Iris pigment epithelial cell (primary cell): ENCODE measurements around the gene MORF4L1.
A peak's percentile ranks its signal among the peaks of the same experiment; 100 is the strongest.
"Not testable (repeated sequence)": the region's sequence is repeated elsewhere in the genome, so short reads cannot be mapped to it uniquely, and the experiment has no call there.

ENCODE experiments used
- DNase-seq: peaks from one replicate; pipeline ENCODE4 v3.0.0-alpha.2; 2011; ENCODE audit warnings: low read depth

Gene MORF4L1, protein sequence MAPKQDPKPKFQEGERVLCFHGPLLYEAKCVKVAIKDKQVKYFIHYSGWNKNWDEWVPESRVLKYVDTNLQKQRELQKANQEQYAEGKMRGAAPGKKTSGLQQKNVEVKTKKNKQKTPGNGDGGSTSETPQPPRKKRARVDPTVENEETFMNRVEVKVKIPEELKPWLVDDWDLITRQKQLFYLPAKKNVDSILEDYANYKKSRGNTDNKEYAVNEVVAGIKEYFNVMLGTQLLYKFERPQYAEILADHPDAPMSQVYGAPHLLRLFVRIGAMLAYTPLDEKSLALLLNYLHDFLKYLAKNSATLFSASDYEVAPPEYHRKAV

DNA sequence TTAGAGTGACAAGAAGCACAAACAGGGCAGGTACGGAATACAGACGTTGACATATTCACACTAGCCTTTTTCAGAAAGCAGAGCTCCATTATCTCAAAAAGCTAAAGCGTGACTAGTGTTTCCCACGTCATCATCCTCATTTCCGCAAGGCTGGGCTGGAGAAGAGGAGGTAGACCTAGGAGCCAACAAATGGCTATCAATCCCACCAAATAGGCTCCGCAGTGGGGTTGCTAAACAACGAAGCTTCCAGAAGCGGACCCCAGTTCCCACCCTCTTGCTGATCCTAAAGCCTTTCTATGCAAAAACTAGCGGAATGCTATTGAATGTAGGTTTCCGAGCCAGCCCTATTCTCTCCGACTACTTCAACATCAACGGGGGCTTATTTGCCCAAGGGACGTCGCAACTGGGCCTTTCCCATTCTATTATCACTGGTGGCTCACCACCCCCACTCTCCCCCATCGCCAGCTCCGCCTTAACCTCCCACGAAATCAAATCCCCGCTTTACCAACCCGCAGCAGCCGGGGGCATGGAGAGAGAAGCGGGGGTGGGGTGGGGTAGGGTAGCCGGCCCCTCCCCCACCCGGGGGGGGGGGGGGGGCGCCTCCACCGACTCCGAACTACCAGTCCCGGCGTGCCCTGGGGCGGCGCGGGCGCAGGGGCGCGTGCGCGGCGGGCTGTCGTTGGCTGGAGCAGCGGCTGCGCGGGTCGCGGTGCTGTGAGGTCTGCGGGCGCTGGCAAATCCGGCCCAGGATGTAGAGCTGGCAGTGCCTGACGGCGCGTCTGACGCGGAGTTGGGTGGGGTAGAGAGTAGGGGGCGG, at the start of gene MORF4L1:
Gene MORF4L1 (plus strand): TSS at position 736 of the 817 bp plus-strand sequence. CDS start 128 bp downstream, outside the sequence.
- peak; percentile 96 for DNase-seq

DNA sequence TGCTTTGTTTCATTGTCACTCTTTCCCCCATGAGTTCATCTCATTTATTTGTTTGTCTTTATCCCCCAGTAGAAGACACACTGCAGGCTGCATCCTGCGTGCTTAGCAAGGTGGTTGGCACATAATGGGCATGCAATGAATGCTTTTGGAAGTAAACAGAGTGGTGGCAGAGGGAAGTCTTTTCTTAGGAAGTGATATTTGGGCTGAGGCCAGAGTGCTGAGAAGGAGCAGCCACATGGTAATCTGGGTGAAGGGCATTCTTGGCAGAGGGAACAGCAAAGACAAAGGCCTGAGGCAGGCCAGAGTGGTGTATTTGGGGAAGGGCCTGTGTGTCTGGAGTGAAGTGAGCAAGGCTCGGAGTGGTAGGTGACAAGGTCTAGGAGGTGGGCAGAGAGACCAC, 43.8 kb upstream of the MORF4L1 start:
- no peak for DNase-seq

DNA sequence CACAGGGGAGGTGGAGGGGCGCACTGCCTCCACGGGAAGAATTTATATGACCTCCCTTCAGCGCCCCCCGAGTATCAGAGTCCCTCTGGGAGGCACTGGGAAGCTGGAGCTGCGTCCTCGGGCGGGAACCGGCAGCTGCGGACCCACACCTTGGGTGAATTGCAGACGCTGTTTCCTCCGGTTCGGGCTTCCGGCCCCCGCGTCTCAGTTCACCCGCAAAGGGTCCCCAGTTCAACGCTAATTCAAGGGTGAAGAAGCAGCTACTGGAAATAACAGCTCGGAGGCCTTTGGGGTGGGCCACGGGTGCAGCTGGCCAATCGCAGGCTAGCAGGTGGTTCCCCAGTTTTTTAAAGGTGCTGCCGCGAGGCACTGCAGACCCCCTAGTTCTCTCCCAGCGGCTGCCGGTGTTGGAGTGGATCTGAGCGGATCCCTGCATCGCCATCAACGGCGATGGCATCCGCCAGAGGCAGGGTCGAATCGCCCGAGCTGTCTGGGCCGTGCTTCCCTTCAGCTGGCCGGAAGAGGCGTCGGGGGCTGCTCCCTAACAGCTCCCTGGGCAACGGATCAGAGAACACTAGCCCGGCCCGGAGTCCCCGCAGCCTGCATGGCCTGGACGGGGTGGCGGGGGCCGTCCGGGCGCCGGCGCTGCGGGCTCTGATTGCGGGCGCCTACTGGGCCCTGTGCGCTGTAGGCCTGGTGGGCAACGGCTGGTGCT, 42.0 kb upstream of the MORF4L1 start:
- no peak for DNase-seq

DNA sequence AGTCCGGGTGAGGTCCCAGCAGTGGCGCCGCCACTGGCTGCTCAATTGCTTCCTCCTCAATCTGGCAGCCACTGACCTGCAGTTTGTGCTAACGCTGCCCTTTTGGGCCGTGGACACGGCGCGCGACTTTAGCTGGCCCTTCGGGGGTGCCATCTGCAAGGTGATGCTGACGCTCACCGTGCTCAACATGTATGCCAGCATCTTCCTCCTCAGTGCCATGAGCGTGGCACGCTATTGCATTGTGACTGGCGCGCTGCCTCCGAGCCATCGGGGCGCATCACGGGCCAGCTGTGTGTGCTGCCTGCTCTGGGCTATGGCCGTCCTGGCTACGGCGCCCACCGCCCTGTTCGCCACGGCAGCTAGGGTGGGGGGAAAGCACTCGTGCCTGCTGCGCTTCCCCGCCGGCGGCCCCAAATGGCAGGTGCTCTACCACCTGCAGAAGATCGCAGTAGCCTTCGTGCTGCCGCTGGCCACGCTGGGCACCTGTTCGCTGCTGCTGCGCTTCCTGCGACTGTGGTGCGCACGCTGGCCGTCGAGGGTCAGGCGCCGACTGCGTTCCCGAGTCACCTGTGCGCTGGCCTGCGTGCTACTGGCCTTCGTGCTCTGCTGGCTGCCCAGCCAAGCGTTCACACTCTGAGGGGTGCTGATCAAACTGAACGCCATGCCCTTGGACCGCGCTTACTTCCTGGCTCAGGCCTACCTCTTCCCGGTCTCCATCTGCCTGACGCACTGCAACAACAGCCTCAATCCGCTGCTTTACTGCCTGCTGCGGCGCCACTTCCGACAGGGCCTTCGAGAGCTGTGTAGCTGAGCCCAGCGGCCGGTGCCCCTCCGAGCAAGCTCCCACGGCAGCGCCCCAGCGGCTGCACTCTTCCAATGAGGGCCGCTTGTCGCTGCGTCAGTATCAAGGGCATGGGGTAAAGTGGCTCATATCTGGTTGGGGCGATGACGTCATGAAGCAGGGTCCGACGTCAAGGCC, 41.2 kb upstream of the MORF4L1 start:
- no peak for DNase-seq

DNA sequence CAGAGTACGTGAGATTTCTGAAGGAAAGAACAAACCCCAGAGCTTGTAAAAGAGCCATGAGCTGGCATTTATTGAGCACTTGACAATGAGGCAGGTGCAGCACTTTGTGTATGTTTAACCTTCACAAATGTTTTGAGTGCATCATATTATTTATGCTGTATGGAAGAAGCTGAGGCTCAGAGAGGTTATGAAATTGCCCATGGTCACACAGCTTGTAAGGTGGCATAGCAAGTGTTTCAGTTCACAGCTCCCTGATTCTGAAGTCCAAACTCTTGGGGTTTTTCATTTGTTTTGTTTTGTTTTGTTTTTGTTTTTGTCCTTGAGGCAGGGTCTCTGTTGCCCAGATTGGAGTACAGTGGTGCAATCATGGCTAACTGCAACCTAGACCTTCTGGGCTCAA, 36.4 kb upstream of the MORF4L1 start:
- no peak for DNase-seq

DNA sequence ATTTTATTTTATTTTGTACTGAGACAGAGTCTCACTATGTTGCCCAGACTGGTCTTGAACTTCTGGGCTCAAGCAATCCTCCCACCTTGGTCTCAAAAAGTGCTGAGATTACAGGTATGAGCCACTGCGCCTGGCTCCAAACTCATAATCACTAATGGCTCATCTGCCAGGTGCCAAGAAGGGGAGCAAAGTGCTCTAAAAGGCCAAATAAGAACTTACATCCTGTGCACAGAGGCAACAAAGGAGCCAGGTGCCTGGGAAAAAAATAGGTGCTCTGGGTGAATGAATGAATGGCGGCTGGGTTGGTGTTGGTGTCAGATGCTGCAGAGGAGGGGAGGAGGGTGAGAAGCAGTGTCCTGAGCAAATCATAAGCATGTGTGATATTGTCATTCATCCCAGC, 35.6 kb upstream of the MORF4L1 start:
- no peak for DNase-seq

DNA sequence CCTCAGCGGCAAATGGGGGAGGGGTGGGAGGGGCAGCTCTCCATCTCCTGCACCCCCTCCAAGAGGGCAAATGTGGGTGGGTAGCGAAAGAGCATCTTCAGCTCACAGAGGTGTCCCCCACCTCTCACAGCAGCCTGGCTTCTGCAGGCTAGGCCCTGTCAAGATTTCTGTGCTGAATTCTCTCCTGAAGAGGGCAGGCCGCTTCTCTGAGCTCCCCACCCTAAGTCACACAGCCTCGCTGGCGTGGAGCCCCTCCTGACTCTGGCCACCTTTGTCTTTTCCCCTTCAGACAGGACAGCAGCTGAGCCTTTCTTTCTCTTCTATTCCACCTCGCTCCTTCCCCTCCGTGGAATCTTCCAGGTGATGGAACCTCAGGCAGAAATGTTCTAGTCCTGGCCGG, 35.1 kb upstream of the MORF4L1 start:
- no peak for DNase-seq

DNA sequence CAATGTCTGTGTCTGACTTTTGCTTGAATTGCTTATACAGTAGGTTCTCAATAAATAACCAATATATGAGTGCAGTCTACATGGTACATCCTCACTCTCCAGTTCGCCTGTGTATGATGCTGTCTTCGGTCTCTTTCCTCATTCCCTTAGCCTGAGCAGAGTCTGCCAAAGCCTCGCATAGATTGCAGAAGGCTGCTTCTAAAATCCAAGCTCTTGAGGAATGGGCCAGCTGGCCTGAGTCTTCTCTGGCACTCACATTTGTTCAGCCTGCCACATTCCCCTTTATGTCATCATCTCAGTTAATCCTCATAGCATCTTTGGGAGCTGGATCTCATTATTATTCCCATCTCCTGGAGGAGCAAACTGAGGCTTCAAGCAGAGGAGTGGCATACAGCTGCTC, 34.2 kb upstream of the MORF4L1 start:
- DNase-seq: no peak

DNA sequence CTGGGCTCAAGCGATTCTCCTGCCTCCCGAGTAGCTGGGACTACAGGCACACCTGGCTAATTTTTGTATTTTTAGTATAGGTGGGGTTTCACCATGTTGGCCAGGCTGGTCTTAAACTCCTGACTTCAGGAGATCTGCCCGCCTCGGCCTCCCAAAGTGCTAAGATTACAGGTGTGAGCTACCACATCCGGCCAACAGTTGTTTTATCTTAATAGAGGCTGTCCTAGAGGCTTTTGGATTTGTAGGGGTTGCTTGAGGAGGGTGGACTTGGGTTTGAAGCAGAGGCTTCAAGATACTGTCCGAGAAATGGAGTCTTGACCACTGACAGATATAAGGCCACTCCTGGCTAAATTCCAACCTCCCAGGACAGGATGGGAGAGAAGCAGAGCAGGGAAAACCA, 33.5 kb upstream of the MORF4L1 start:
- DNase-seq: not testable (repeated sequence)

DNA sequence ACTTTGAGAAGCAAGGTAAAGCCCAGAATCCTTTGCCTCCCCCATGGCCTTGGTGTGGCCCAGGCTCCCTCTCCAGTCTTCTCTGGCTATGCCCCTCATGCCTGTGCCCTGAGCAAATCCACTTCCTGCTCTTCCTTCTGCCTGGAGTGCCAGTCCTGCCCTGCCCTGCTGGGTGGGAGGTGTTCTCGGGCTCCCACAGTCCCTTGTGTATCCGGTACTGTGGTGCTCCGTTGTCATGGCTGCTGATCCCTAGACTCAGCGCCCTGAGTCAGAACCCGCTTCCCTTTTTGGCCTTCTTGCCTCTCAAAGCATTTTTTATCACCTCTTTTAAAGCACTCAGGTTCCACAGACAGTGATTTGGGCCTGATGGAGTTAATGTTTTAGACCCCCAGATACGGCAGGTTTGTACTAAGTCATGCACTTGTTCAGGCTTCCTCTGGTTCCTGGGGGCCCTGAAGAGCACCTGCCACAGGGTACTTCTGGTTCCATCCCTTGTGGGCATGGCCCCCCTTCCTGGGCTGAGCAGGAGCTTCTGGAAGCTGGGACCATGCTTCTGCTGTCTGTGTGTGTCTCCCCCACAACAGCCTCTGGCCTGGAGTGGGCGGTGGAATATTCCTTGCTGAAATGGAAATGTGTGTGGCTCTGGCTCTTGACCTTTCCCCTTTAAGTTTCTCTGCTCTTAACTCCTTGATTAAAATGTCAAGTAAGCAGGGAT, 31.9 kb upstream of the MORF4L1 start:
- peak; percentile 37 for DNase-seq

DNA sequence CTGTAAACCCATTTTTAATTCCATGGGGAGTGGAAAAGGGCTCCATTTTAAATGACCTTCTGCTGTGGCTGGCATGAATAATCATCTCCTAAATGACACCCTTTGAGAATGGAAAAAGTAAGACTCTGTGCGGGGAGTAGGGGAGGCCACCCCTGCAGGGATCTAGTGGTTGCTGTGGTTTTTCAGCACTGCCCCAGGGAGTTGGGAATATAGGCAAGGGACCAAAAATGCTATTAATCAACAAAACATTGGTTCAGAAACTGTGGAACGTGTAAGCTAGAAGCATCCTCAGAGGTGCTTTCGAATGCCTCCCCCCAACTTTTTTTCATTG, 31.3 kb upstream of the MORF4L1 start:
- DNase-seq: no peak

DNA sequence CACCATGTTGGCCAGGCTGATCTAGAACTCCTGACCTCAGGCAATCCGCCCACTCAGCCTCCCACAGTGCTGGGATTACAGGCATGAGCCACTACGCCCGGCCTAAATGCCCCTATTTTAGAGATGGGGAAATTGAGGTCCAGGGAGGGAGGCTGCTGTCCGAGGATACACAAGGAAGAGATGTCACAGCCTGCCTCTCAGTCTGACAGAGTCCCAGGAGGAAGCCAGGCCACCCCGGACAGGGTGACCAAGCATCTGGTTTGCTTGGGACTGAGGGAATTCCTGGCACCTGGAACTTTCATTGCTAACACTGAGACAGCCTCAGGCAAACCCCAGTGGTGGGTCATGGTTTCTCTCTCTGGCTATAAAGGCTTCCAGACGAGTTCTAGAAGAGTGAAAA, 30.8 kb upstream of the MORF4L1 start:
- DNase-seq: no peak

DNA sequence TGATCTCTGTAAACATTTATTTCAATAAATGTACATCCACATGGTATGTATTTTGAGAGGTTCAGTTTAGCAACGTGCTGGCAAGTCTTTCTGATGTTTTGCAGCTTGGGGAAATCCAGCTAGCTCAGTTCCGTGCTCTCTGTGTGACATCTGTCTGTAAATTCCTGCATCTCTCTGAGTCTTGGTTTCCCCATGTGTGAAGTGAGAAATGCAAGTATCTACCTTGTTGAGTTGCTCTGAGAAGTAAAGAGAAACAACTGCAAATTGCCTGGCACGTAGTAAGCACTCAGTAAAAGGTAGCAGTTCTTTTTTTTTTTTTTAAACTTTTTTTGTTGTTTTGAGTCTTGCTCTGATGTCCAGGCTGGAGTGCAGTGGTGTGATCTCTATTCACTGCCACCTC, 30.2 kb upstream of the MORF4L1 start:
- no peak for DNase-seq

DNA sequence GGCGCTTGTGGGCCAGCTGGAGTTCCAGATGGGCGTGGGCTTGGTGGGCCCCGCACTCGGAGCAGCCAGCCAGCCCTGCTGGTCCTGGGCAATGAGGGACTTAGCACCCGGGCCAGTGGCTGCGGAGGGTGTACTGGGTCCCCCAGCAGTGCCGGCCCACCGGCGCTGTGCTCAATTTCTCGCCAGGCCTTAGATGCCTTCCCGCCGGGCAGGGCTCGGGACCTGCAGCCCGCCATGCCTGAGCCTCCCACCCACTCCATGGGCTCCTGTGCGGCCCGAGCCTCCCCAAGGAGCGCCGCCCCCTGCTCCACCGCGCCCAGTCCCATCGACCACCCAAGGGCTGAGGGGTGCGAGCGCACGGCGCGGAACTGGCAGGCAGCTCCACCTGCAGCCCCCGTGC, 25.8 kb upstream of the MORF4L1 start:
- DNase-seq: not testable (repeated sequence)

DNA sequence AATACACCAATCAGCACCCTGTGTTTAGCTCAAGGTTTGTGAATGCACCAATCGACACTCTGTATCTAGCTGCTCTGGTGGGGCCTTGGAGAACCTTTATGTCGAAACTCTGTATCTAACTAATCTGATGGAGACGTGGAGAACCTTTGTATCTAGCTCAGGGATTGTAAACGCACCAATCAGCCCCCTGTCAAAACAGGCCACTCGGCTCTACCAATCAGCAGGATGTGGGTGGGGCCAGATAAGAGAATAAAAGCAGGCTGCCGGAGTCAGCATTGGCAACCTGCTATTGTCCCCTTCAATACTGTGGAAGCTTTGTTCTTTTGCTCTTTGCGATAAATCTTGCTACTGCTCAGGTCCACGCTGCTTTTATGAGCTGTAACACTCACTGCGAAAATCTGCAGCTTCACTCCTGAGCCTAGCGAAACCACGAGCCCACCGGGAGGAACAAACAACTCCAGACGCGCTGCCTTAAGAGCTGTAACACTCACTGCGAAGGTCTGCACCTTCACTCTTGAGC, 25.2 kb upstream of the MORF4L1 start:
- not testable (repeated sequence) for DNase-seq

DNA sequence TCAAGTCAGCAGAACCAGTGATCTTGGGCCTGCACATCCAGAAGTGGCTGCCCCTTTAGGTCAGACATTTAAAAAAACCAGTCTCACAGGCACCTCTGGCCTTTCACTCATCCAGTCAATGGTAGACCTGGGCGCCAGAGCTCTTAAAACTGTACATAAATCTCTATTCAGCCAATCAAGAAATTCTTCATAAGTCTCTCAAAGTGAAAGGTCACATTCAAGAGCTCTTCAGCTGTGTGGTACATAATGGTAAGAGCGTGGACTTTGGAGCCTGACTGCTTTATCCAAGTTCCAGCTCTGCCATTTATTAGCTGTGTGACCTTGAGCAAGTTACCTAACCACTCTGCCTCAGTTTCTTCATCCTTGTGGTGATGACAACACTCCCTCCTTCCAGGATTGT, 22.3 kb upstream of the MORF4L1 start:
- DNase-seq: no peak

DNA sequence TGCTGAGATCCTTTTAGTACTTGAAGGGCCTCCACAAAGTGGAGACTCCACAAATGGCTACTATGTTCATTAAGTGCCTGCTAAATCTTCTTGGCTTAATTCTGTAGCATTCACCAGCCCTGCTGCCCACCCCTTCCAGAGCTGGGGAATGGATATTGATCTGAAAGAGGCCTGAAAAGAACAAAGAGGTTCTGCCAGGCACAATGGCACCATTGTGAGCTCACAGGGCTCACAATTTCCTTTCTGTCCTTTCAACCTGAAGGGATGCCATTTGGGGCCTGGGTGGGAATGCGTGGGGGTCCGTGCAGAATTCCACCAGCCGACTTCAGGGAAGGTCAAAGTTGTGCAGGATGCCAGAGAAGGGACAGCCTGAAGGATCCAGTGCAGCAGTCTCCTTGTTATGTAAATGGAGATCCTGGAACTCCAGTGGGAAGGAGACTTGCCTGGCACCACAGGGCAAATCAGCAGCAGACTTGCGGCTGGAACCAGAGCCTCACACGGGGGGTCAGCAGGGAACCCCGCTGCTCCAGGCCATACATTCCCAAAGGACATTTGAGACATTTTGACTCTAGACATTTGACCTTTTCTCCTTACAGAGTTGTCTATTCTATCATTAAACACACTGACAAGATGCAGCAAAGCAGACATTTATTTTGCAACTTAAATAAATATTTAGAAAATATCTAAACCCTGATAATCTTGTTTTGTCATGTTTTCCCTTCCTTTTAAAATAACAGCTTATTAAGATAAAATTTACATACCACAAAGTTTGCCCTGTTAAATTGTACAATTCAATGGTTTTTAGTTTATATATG, 21.5 kb upstream of the MORF4L1 start:
- no peak for DNase-seq

DNA sequence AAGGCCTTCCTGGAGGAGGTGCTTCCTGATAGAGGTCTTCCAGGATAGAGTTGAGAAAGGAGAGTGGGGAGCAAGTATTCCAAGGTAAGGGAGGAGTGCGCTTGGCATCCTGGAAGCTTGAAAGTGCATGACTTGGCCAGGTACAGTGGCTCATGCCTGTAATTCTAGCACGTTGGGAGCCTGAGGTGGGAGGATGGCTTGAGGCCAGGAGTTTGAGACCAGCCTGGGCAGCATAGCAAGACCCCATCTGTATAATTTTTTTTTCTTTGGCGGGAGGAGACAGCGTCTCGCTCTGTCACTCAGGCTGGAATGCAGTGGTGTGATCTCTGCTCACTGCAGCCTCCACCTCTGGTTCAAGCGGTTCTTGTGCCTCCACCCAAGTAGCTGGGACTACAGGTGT, 19.2 kb upstream of the MORF4L1 start:
- DNase-seq: no peak

DNA sequence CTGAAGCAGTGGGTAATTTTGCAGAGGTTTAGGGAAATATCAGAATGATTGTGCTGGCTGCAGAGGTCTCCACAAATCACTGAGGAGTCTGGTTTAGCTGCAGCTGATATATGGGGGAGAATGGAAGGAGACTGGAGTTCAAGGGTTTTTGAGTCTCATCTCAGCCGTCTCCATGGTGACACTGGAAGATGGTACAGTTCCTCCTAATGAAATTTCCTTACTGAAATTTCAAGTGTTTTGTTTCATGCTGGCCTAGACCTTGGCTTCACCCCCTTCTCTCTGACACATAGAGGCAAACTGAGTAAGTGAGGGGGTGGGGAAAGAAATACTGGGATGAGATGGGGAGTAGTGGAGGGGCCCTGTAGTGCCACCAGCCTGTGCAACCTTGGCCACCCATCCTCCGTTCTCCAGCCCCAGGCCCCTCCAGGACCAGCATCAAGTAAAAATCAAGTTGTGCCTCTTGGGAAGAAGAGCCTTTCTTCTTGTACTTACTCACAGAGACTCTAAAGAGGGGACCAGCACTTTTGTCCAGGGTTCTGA, 17.8 kb upstream of the MORF4L1 start:
- DNase-seq: no peak

DNA sequence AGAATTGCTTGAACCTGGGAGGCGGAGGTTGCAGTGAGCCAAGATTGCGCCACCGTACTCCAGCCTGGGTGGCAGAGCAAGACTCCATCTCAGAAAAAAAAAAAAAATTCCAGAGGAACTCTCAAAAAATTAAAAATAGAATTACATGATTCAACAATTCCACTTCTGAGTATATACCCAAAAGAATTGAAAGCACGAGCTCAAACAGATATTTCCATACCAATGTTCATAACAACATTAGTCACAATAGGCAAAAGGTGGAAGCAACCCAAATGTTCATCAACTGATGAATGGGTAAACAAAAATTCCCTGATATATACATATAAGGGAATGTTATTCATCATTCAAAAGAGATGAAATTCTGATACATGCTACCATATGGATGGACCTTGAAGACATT, 16.9 kb upstream of the MORF4L1 start:
- peak; percentile 49 for DNase-seq
